ENCODE data around the gene SH3PXD2A.

GRCh38 chr10:103727546-103727963 lies 127.8 kb downstream of the SH3PXD2A start:
- TF ChIP-seq, protein P1, sequence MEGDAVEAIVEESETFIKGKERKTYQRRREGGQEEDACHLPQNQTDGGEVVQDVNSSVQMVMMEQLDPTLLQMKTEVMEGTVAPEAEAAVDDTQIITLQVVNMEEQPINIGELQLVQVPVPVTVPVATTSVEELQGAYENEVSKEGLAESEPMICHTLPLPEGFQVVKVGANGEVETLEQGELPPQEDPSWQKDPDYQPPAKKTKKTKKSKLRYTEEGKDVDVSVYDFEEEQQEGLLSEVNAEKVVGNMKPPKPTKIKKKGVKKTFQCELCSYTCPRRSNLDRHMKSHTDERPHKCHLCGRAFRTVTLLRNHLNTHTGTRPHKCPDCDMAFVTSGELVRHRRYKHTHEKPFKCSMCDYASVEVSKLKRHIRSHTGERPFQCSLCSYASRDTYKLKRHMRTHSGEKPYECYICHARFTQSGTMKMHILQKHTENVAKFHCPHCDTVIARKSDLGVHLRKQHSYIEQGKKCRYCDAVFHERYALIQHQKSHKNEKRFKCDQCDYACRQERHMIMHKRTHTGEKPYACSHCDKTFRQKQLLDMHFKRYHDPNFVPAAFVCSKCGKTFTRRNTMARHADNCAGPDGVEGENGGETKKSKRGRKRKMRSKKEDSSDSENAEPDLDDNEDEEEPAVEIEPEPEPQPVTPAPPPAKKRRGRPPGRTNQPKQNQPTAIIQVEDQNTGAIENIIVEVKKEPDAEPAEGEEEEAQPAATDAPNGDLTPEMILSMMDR (IDR thresholded peaks at IDR 0.05) = no peak
- TF ChIP-seq POLR2A (IDR thresholded peaks at IDR 0.05) = no peak
